ENCODE measurements around the gene SH2D2A.

Gene SH2D2A

DNA sequence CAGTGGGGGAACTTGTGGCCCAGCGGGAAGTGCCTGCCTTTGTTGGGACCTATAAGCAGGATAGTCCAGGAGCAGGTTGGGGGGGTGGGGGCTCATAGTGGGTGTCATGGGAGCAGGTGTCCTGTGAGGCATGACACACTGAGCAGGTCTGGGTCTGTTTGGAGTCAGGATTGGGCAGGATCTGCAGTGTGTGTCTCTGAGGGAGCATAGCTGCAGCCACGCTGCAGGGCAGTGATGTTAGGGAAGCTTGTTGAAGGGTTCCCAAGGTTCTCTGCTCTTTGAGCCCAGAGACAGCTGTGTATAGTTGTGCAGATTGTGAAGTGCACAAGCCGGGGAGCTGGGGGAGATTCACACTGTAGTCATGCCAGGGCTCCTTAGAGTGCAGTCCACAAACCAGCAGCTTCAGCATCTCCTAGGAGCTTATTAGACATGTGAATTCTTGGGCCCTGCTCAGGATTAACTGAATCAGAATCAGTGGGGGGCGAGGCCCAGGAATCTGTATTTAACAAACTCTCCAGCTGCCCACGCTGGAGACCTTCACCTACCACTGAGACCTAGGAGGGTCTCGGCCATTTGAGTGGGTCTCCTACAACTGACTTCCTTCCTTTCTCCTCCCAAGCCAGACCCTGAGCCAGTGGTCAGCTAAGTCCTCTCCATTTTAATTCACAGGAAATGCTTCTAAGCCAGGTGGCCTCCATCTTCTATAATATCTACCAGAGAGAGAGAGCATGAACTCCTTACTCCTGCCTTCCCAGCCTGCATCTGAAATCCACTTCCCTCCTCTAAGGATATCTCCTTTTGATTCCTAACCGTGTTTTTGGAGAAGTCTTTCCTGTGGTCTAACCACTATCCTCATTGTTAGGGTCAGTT, 31.2 kb upstream of the SH2D2A start:
- H3K9ac ChIP-seq (ENCODE audit: insufficient read length, low read depth) = no peak overlapping the region
- no peak for TF ChIP-seq ZNF274 (IDR thresholded peaks at IDR 0.05; ENCODE audit: low read depth, low read length)
- no peak for TF ChIP-seq YY1 (IDR thresholded peaks at IDR 0.05; ENCODE audit: insufficient read depth, insufficient read length)
- TF ChIP-seq SUZ12 (IDR thresholded peaks at IDR 0.05; ENCODE audit: extremely low read depth, insufficient read depth, insufficient read length) = no peak
- peaks cover 21% of the 10 kb centered on the region for H3K4me1 ChIP-seq (ENCODE audit: insufficient read depth, insufficient read length)
- no peaks in the 10 kb centered on the region for H3K9me3 ChIP-seq (ENCODE audit: insufficient read depth, low read length)
- H3K4me3 ChIP-seq (ENCODE audit: insufficient read length, low read depth) = no peak overlapping the region
- no peak for DNase-seq (ENCODE audit: low read depth, low spot score)
- H3K27me3 ChIP-seq (ENCODE audit: insufficient read depth, insufficient read length) = peaks cover 7% of the 10 kb centered on the region
- no peaks in the 10 kb centered on the region for H3K36me3 ChIP-seq (ENCODE audit: insufficient read depth, insufficient read length, low read length)

DNA sequence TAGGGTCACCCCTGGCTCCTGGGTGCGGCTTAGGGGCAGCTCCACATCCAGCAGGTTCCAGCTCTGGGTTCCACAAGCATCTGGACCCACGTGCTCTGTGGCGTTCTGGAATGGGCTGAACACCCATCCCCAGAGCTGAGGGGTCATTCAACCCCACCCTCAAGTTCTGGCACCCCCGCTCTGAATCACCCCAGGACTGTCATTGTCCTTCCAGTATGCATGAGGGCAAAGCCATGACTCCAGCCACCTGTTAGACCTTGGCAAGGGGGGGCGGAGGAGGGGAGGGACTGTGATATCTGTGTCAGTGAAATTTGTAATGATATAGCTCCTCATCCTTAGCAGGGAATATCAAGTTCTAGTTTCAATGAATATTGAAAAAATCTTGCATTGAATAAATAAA, 30.0 kb upstream of the SH2D2A start:
- Histone ChIP-seq H3K9ac (ENCODE audit: insufficient read length, low read depth) (no peak overlapping the region), H3K36me3 (ENCODE audit: insufficient read depth, insufficient read length, low read length) (no peaks in the 10 kb centered on the region), H3K4me1 (ENCODE audit: insufficient read depth, insufficient read length) (peaks cover 10% of the 10 kb centered on the region), H3K27me3 (ENCODE audit: insufficient read depth, insufficient read length) (peaks cover 7% of the 10 kb centered on the region), H3K9me3 (ENCODE audit: insufficient read depth, low read length) (no peaks in the 10 kb centered on the region), H3K4me3 (ENCODE audit: insufficient read length, low read depth) (no peak overlapping the region)
- no peak for TF ChIP-seq SUZ12 (IDR thresholded peaks at IDR 0.05; ENCODE audit: extremely low read depth, insufficient read depth, insufficient read length)
- TF ChIP-seq ZNF274 (IDR thresholded peaks at IDR 0.05; ENCODE audit: low read depth, low read length) = no peak
- TF ChIP-seq YY1 (IDR thresholded peaks at IDR 0.05; ENCODE audit: insufficient read depth, insufficient read length) = no peak
- no peak for DNase-seq (ENCODE audit: low read depth, low spot score)

DNA sequence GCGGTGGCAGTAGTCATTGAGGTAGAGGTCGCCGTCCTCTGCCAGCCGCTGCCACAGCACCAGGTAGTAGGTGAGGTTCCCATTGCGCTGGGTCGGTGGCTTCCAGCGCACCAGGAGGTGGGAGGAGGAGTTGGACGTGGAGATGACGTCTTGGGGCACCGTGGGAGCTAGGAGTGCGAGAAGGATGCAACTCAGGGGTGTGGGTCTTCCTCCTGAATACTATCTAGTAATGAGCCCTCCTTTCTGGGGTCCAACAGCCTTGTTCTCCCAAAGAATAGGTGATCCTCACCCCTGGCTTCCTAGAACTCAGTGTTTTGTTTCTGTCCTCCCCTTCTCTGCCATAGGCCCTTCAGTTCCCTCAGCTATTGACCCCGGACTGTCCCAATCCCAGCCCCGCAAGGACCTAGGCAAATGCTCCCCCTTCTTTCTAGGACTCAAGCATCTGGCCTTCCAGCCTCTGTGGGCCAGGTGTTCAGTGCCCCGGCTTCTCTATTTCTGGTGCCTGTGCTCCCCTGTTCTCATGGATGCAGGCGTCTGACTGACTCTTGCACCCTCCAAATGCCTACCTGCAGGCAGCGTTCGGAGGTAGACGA, 29.4 kb upstream of the SH2D2A start:
- peaks cover 15% of the 10 kb centered on the region for H3K4me1 ChIP-seq (ENCODE audit: insufficient read depth, insufficient read length)
- peaks cover 7% of the 10 kb centered on the region for H3K27me3 ChIP-seq (ENCODE audit: insufficient read depth, insufficient read length)
- H3K9me3 ChIP-seq (ENCODE audit: insufficient read depth, low read length) = no peaks in the 10 kb centered on the region
- H3K9ac ChIP-seq (ENCODE audit: insufficient read length, low read depth) = no peak overlapping the region
- TF ChIP-seq SUZ12 (IDR thresholded peaks at IDR 0.05; ENCODE audit: extremely low read depth, insufficient read depth, insufficient read length) (no peak), YY1 (IDR thresholded peaks at IDR 0.05; ENCODE audit: insufficient read depth, insufficient read length) (no peak), ZNF274 (IDR thresholded peaks at IDR 0.05; ENCODE audit: low read depth, low read length) (no peak)
- H3K4me3 ChIP-seq (ENCODE audit: insufficient read length, low read depth) = no peak overlapping the region
- DNase-seq (ENCODE audit: low read depth, low spot score) = no peak
- H3K36me3 ChIP-seq (ENCODE audit: insufficient read depth, insufficient read length, low read length) = no peaks in the 10 kb centered on the region

DNA sequence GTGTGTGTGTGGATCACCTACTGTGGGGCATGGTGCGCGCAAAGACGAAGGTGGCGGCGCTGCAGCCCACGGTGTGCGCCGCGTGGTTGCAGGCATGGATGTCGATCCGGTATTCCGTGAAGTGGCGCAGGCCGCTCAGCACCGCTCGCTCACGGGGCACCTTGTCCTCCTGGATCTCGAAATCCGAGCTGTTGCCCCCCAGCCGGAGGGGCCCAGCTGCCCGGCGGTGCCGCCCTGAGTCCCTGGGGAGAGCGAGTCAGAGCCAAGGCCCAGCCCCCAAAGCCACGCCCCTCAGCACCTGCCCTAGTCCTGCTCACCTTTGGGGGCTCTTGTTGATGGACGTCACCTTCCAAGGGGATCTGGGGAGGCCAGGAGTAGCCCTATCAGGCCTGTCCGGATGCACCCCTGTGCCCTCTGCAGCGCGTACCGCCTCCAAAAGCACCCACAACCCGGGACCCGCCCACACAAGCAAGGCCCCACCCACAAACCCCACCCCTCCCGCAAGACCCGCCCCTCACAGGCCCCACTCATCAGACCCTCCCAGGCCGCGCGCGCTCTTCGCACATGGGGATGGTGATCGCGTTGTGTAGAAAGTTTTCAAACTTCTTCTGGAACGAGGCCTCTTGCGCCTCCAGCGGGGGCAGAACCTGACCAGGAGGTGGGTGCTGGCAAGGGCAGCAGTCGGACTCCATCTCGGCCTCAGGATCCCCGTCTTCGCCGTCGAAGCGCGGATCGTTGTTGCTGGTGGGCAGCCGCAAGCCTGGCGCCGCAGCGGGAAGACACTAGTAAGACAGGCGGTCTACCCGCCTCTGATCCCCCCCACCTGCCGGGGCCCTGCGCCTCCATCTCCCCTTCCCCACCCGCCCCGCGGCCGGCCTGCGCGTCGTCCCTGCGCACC, 28.7 kb upstream of the SH2D2A start:
- peaks cover 15% of the 10 kb centered on the region for H3K4me1 ChIP-seq (ENCODE audit: insufficient read depth, insufficient read length)
- TF ChIP-seq YY1 (IDR thresholded peaks at IDR 0.05; ENCODE audit: insufficient read depth, insufficient read length) (no peak), ZNF274 (IDR thresholded peaks at IDR 0.05; ENCODE audit: low read depth, low read length) (no peak), SUZ12 (IDR thresholded peaks at IDR 0.05; ENCODE audit: extremely low read depth, insufficient read depth, insufficient read length) (no peak)
- H3K27me3 ChIP-seq (ENCODE audit: insufficient read depth, insufficient read length) = peaks cover 7% of the 10 kb centered on the region
- no peaks in the 10 kb centered on the region for H3K9me3 ChIP-seq (ENCODE audit: insufficient read depth, low read length)
- H3K36me3 ChIP-seq (ENCODE audit: insufficient read depth, insufficient read length, low read length) = no peaks in the 10 kb centered on the region
- no peak for DNase-seq (ENCODE audit: low read depth, low spot score)
- H3K9ac ChIP-seq (ENCODE audit: insufficient read length, low read depth) = no peak overlapping the region
- H3K4me3 ChIP-seq (ENCODE audit: insufficient read length, low read depth) = no peak overlapping the region

DNA sequence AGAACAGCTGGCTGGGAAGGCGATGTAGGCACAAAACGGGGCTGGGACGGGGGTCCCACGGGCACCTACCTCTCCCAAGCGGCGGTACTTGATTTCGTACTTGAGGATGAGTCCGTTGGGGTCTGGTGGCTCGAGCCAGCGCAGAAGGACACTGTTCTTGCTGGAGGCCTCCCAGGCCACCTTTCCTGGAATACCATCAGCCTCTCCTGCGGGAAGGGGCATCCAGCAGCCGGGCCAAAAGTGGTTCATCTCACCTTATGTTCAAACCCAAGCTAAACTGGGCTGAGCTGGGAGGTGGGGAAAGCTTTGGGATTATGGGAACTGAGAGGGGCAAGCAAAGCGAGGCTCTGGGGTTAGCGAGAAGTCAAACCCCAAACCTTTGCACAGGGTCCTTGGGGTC, 28.0 kb upstream of the SH2D2A start:
- Histone ChIP-seq H3K9ac (ENCODE audit: insufficient read length, low read depth) (no peak overlapping the region), H3K27me3 (ENCODE audit: insufficient read depth, insufficient read length) (peaks cover 7% of the 10 kb centered on the region)

DNA sequence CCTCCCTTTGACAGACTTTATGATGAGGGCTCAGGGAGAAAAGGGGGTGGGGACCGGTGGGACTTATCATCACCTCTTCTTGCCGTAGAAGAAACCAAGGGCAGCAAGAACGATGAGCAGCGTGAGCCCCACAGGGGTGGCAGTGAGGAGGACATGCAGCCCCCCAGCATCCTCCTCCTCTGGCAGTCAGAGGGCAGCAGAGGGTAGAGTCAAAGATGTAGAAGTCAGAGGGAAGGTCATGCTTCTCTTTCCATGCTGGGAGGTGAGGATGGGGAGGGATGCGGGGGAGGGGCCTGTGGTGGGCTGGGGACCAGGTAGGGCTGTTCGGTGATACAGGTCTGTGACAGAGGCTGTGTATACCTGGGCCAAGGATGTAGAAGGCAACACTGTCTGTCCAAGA, 27.5 kb upstream of the SH2D2A start:
- Histone ChIP-seq H3K4me3 (ENCODE audit: insufficient read length, low read depth) (no peak overlapping the region), H3K4me1 (ENCODE audit: insufficient read depth, insufficient read length) (peaks cover 22% of the 10 kb centered on the region), H3K9me3 (ENCODE audit: insufficient read depth, low read length) (no peaks in the 10 kb centered on the region), H3K36me3 (ENCODE audit: insufficient read depth, insufficient read length, low read length) (no peaks in the 10 kb centered on the region), H3K9ac (ENCODE audit: insufficient read length, low read depth) (no peak overlapping the region), H3K27me3 (ENCODE audit: insufficient read depth, insufficient read length) (peaks cover 7% of the 10 kb centered on the region)
- TF ChIP-seq ZNF274 (IDR thresholded peaks at IDR 0.05; ENCODE audit: low read depth, low read length) = no peak
- no peak for TF ChIP-seq SUZ12 (IDR thresholded peaks at IDR 0.05; ENCODE audit: extremely low read depth, insufficient read depth, insufficient read length)
- TF ChIP-seq YY1 (IDR thresholded peaks at IDR 0.05; ENCODE audit: insufficient read depth, insufficient read length) = no peak
- no peak for DNase-seq (ENCODE audit: low read depth, low spot score)

More for the DNA sequence above, 28.0 kb upstream of the SH2D2A start:
- Histone ChIP-seq H3K36me3 (ENCODE audit: insufficient read depth, insufficient read length, low read length) (no peaks in the 10 kb centered on the region), H3K4me3 (ENCODE audit: insufficient read length, low read depth) (no peak overlapping the region), H3K4me1 (ENCODE audit: insufficient read depth, insufficient read length) (peaks cover 17% of the 10 kb centered on the region), H3K9me3 (ENCODE audit: insufficient read depth, low read length) (no peaks in the 10 kb centered on the region)
- TF ChIP-seq YY1 (IDR thresholded peaks at IDR 0.05; ENCODE audit: insufficient read depth, insufficient read length) (no peak), ZNF274 (IDR thresholded peaks at IDR 0.05; ENCODE audit: low read depth, low read length) (no peak), SUZ12 (IDR thresholded peaks at IDR 0.05; ENCODE audit: extremely low read depth, insufficient read depth, insufficient read length) (no peak)
- DNase-seq (ENCODE audit: low read depth, low spot score) = no peak

All from NT2/D1 (cell line).